GM19468 (cell line): ENCODE results near the gene FAM9B.

Experiments
- ATAC-seq: cut with Tn5 transposase; IDR thresholded peaks from one replicate; pipeline ENCODE4 v1.9.1; 2021; ENCODE audit warnings: mild to moderate bottlenecking, moderate library complexity, moderate number of reproducible peaks; ENCODE audit not compliant: unreplicated experiment; ENCODE audit errors: extremely low read depth

The FAM9B gene

GRCh38 chrX:8984231-8984630 lies 49.7 kb downstream of the FAM9B start:
- no peak for ATAC-seq

- no peak for ATAC-seq
These were observed 52.2 kb downstream of the FAM9B start for GRCh38 chrX:8981723-8982122.

- no peak for ATAC-seq
These were observed 53.2 kb downstream of the FAM9B start for GRCh38 chrX:8980756-8981155.
